ENCODE results near the gene PTH1R.

PTH1R gene

DNA sequence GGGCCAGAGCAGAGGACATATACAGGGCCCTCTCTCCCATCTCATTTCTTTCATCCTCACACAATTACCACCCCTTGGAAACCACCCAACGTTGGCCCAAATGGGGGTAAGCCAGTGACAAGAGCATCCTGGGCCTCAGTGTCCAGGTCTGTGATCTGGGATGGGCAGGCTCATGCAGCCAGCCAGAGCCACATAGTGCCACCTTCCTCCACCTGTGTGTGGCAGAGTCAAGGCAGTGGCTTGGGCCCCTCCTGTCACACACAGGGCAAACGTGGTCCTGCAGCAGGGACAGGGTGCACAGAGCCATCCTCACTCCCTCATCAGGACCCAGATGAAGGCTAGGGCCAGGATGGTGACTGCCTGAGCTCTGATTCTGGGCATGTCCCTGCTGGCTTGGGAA is 12.0 kb upstream of the PTH1R start:
- no peak for DNase-seq (ENCODE audit: low read depth)
- TF ChIP-seq, protein P1, sequence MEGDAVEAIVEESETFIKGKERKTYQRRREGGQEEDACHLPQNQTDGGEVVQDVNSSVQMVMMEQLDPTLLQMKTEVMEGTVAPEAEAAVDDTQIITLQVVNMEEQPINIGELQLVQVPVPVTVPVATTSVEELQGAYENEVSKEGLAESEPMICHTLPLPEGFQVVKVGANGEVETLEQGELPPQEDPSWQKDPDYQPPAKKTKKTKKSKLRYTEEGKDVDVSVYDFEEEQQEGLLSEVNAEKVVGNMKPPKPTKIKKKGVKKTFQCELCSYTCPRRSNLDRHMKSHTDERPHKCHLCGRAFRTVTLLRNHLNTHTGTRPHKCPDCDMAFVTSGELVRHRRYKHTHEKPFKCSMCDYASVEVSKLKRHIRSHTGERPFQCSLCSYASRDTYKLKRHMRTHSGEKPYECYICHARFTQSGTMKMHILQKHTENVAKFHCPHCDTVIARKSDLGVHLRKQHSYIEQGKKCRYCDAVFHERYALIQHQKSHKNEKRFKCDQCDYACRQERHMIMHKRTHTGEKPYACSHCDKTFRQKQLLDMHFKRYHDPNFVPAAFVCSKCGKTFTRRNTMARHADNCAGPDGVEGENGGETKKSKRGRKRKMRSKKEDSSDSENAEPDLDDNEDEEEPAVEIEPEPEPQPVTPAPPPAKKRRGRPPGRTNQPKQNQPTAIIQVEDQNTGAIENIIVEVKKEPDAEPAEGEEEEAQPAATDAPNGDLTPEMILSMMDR (IDR thresholded peaks at IDR 0.05; ENCODE audit: low read depth, low read length, missing control alignments) = no peak
- H3K4me3 ChIP-seq (ENCODE audit: low read depth, low read length) = no peak overlapping the region

DNA sequence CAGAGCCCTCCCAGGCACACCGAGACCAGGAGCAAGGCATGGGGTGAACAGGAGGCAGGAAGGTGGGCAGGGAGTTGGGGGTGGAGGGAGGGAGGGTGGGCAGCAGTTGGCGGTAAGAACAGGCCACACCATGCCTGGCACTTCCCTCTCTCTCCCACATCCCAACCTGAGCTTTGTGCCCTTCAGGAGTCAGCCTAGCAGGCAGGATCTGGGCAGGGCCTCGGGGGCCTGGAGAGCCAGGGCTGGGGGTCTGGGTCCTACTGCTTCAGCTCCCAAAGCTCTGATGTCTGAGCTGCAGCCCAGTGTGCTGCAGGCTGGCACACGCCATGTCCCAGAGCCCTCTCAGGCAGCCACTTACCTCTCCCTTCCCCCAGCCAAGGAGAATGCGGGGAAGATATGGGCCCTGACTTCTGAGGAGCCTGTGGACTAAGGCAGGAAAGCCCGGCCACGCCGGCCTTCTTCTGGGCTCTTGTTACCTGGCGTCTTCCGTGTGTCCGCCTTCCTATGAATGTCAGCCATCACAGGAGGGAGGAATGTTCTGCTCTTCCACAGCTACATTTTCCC is 11.4 kb upstream of the PTH1R start:
- no peak for DNase-seq (ENCODE audit: low read depth)
- TF ChIP-seq, protein P1 (IDR thresholded peaks at IDR 0.05; ENCODE audit: low read depth, low read length, missing control alignments) = no peak
- H3K4me3 ChIP-seq (ENCODE audit: low read depth, low read length) = no peak overlapping the region

DNA sequence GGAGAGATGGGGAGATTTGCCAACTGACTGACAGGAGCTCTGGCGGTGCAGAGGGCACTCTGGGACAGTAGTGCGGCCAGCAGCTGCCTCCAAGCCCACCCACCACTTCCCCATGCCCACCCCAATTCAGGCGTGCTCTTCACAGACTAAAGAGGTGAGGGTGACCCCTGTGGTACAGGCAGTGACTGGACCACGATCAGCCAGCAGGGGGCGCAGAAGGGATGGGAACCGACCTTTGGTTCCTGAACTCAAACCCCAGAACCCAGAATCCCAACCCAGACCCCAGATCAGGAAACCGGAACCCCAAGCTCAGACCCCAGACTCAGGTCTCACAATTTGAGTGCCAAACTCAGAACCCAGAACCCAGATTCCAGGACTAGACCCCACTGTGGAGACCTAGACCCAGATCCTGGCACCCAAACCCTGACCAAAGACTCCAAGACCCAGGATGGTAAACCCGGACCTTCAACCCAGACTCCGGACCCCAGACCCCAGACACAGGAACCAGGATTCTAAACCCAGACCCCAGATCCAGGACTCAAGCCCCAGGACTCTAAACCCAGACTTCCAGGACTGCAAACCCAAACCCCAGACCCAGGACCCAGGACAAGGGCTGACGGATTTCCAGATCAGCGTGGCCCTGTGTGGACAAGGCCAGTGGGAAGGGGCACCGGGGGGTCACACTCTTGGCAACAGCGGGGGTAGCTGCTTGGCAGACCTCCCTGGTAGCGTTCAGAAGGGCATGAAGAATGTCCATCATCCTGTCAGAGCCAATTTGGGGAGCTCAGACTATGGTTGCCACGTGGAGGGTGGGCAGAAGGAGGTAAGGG is 10.6 kb upstream of the PTH1R start:
- no peak for DNase-seq (ENCODE audit: low read depth)
- no peak overlapping the region for H3K4me3 ChIP-seq (ENCODE audit: low read depth, low read length)

DNA sequence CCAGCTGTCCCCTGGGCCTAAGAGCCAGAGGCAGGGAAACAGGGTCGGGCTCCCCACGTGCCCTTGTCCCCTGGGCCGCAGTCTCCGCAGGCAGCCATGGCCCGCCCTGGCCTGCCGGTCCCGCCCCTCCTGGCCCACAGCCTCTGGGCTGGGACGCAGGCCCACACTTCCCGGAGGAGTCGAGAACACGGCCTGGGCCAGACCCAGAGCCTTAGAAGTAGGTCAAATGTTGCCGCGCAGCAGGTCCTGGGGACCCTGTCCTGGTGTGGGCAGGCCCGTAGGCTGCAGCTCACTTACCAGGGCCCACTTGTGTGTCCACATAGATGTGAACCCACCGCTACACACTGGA is 10.0 kb upstream of the PTH1R start:
- no peak overlapping the region for H3K4me3 ChIP-seq (ENCODE audit: low read depth, low read length)
- DNase-seq (ENCODE audit: low read depth) = no peak
- TF ChIP-seq, protein P1 (IDR thresholded peaks at IDR 0.05; ENCODE audit: low read depth, low read length, missing control alignments) = no peak

More for the DNA sequence above, 10.6 kb upstream of the PTH1R start:
- TF ChIP-seq, protein P1 (IDR thresholded peaks at IDR 0.05; ENCODE audit: low read depth, low read length, missing control alignments) = peak; percentile 98

DNA sequence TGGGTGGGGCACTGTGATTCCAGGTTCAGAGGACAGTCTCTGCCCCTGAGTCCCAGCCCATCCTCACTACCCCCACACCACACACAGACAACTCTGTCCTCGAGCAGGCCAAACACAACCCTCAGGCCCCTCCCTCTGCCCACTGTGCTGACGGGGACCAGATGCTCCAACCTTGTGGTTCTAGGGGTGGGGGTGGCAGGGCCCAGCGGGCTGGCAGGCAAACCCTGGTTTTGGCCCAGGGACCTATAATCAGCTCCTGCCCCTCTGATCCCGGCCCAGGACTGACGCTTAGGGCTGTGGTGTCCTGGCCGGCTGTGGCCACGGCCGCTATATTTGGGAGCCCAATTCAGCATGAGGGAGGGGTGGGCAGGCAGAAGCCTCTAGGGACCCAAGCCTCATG is 9.2 kb upstream of the PTH1R start:
- TF ChIP-seq, protein P1 (IDR thresholded peaks at IDR 0.05; ENCODE audit: low read depth, low read length, missing control alignments) = no peak
- H3K4me3 ChIP-seq (ENCODE audit: low read depth, low read length) = no peak overlapping the region
- DNase-seq (ENCODE audit: low read depth) = no peak

DNA sequence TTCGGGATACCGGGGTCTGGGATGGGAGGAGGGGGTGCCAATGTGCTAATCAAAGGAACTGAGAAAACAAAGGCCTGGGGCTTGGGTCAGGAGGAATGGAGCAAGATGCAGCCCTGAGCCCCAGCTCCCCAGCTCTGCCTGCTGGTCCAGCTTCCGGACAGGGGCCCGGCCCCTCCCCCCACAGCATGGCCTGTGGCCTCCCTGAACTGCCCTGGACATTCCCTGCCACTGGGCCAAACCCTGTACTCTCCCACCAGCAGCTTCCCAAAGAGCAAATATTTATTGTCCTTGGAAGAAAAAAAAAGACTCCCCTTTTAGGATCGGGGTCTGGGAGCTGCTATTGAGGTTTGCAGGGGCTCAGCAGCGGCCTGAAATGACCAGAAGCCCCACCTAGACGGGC is 8.6 kb upstream of the PTH1R start:
- H3K4me3 ChIP-seq (ENCODE audit: low read depth, low read length) = no peak overlapping the region
- DNase-seq (ENCODE audit: low read depth) = no peak
- TF ChIP-seq, protein P1 (IDR thresholded peaks at IDR 0.05; ENCODE audit: low read depth, low read length, missing control alignments) = no peak

DNA sequence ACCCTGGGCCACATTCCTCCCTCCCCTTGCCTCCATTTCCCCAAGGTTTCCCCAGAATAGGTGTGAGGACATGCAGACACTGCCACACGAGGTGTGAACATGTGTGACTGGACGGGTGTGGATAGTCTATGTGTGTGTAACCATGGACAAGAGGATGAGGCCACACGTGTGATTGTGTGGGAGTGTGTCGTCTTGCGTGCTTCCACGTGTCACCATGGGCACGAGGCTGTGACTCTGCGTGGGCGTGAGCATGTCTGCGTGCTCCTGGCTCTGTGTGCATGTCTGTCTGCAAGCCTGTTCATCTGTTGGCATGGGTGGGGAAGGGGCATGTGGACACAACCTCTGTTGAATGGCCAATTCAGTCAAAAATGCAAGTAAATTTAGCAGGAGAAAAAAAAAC is 8.1 kb upstream of the PTH1R start:
- H3K4me3 ChIP-seq (ENCODE audit: low read depth, low read length) = no peak overlapping the region
- DNase-seq (ENCODE audit: low read depth) = no peak
- TF ChIP-seq, protein P1 (IDR thresholded peaks at IDR 0.05; ENCODE audit: low read depth, low read length, missing control alignments) = no peak
